HepG2 (cell line): ENCODE results near the gene ELOVL6. TPM values are rescaled to one million over a fixed set of nuclear protein-coding genes. Genes with fewer than 3 reads are reported as not detected.

Source experiments
- CBX1 ChIP-seq: IDR thresholded peaks from one replicate; pipeline ENCODE4 v1.6.1; 2016; ENCODE audit warnings: antibody characterized with exemption, low read depth
- DR1 ChIP-seq: sonication (generic); formaldehyde crosslinking; IDR thresholded peaks from 2 replicates; pipeline ENCODE4 v1.8.0; 2021; ENCODE audit warnings: mild to moderate bottlenecking, missing genetic modification reagents, inconsistent platforms
- FOXO1 ChIP-seq: sonication (generic); formaldehyde crosslinking; IDR thresholded peaks from 2 replicates; pipeline ENCODE4 v1.4.0; 2020; ENCODE audit warnings: missing genetic modification reagents
- MIER2 ChIP-seq: IDR thresholded peaks from 2 replicates; pipeline ENCODE4 v1.6.1; 2016; ENCODE audit warnings: missing biosample characterization, missing genetic modification reagents
- MIXL1 ChIP-seq: IDR thresholded peaks from 2 replicates; pipeline ENCODE4 v1.6.1; 2016
- ONECUT2 ChIP-seq: sonication (generic); formaldehyde crosslinking; IDR thresholded peaks from 2 replicates; pipeline ENCODE4 v1.4.0; 2020; ENCODE audit warnings: missing genetic modification reagents
- PAWR ChIP-seq: sonication (generic); formaldehyde crosslinking; IDR thresholded peaks from 2 replicates; pipeline ENCODE4 v1.4.0; 2020; ENCODE audit warnings: missing genetic modification reagents, mild to moderate bottlenecking, borderline replicate concordance
- PAXIP1 ChIP-seq: sonication (generic); formaldehyde crosslinking; conservative IDR thresholded peaks from 2 replicates; pipeline ENCODE4 v1.4.0; 2020; ENCODE audit warnings: mild to moderate bottlenecking, missing genetic modification reagents, moderate library complexity
- RORA ChIP-seq: sonication (generic); formaldehyde crosslinking; IDR thresholded peaks from 2 replicates; pipeline ENCODE4 v1.5.0; 2020; ENCODE audit warnings: mild to moderate bottlenecking, missing genetic modification reagents, moderate library complexity
- SAFB2 ChIP-seq: sonication (generic); formaldehyde crosslinking; IDR thresholded peaks from 2 replicates; pipeline ENCODE4 v1.5.1; 2020; ENCODE audit warnings: missing genetic modification reagents, low read depth, mild to moderate bottlenecking, borderline replicate concordance
- SOX13 ChIP-seq, 3 experiments: fragments of 450-650 bp in 1 of 3; sonication (generic) in 1 of 3; formaldehyde crosslinking in 1 of 3; IDR thresholded peaks in 2 of 3; conservative IDR thresholded peaks in 1 of 3; 2 replicates each; pipeline versions ENCODE4 v1.5.0 to v1.6.1; 2016 to 2020; ENCODE audit warnings: antibody characterized with exemption in 1 of 3, mild to moderate bottlenecking in 1 of 3, missing compliant biosample characterization in 1 of 3, missing genetic modification reagents in 1 of 3, moderate library complexity in 1 of 3
- TBL1XR1 ChIP-seq: fragments of 150-350 bp; IDR thresholded peaks from 2 replicates; pipeline ENCODE4 v1.6.1; 2014; ENCODE audit warnings: borderline replicate concordance, low read length; ENCODE audit not compliant: partially characterized antibody
- WIZ ChIP-seq: sonication (generic); formaldehyde crosslinking; IDR thresholded peaks from 2 replicates; pipeline ENCODE4 v1.5.1; 2020; ENCODE audit warnings: mild to moderate bottlenecking, missing genetic modification reagents
- ZBTB1 ChIP-seq: sonication (generic); formaldehyde crosslinking; IDR thresholded peaks from 2 replicates; pipeline ENCODE4 v1.4.0; 2020; ENCODE audit warnings: missing genetic modification reagents, borderline replicate concordance
- ZBTB7A ChIP-seq: sonication (generic); formaldehyde crosslinking; IDR thresholded peaks from 2 replicates; pipeline ENCODE4 v1.8.0; 2022; ENCODE audit warnings: mild to moderate bottlenecking, missing genetic modification reagents
- ZFY ChIP-seq: sonication (generic); formaldehyde crosslinking; IDR thresholded peaks from 2 replicates; pipeline ENCODE4 v1.4.0; 2020; ENCODE audit warnings: missing genetic modification reagents
- ZNF10 ChIP-seq: sonication (generic); formaldehyde crosslinking; IDR thresholded peaks from 2 replicates; pipeline ENCODE4 v1.4.0; 2020; ENCODE audit warnings: mild to moderate bottlenecking, low read depth, missing genetic modification reagents, borderline replicate concordance
- ZNF225 ChIP-seq: sonication (generic); formaldehyde crosslinking; IDR thresholded peaks from 2 replicates; pipeline ENCODE4 v1.4.0; 2020; ENCODE audit warnings: mild to moderate bottlenecking, missing genetic modification reagents
- ZNF543 ChIP-seq: sonication (generic); formaldehyde crosslinking; IDR thresholded peaks from 2 replicates; pipeline ENCODE4 v1.4.0; 2020; ENCODE audit warnings: mild to moderate bottlenecking, missing genetic modification reagents
- ZNF703 ChIP-seq: sonication (generic); formaldehyde crosslinking; IDR thresholded peaks from 2 replicates; pipeline ENCODE4 v1.5.1; 2020; ENCODE audit warnings: missing genetic modification reagents, mild to moderate bottlenecking, moderate library complexity, borderline replicate concordance
- ZNF724P ChIP-seq: sonication (generic); formaldehyde crosslinking; IDR thresholded peaks from 2 replicates; pipeline ENCODE4 v1.8.0; 2022; ENCODE audit warnings: missing genetic modification reagents, borderline replicate concordance
- polyA plus RNA-seq, 8 experiments: library from polyadenylated mRNA; depleted of rRNA in 3 of 8; stranded (reverse) in 7 of 8; unstranded in 1 of 8; fragments of >200 nt; fragmentation: Illumina TruSeq in 4 of 8; extraction: Trizol in 4 of 8; gene quantifications; 2 replicates each; pipeline versions ENCODE4 v1.2.1 to v1.2.3, GENCODE V29; 2011 to 2016; ENCODE audit warnings: low read depth in 4 of 8, missing spikeins in 1 of 8, mixed read lengths in 1 of 8; ENCODE audit not compliant: insufficient read depth in 1 of 8
- total RNA-seq, 5 experiments: library from RNA; depleted of rRNA; stranded (reverse); fragments of >200 nt; fragmentation: Illumina TruSeq; extraction: Trizol; gene quantifications; 2 replicates each; pipeline ENCODE4 v1.2.3, GENCODE V29; 2016; ENCODE audit warnings: low read depth in 1 of 5
- TF ChIP-seq, protein P1 (sequence below): sonication (generic); formaldehyde crosslinking; IDR thresholded peaks from 2 replicates; pipeline ENCODE4 v1.8.0; 2022; ENCODE audit warnings: missing genetic modification reagents, mild to moderate bottlenecking, borderline replicate concordance
- TF ChIP-seq, protein P2 (sequence below): sonication (generic); formaldehyde crosslinking; IDR thresholded peaks from 2 replicates; pipeline ENCODE4 v1.4.0; 2020; ENCODE audit warnings: missing genetic modification reagents

Gene ELOVL6
- total and polyA plus RNA-seq, 2 of the 13 experiments (the other 11 are each of a cell fraction or from before 2014, with no cell fraction given), result 14.1 to 23.2 TPM

GRCh38 chr4:110198435-110199416, at the start of gene ELOVL6 (continued):
- TF ChIP-seq, protein P1, sequence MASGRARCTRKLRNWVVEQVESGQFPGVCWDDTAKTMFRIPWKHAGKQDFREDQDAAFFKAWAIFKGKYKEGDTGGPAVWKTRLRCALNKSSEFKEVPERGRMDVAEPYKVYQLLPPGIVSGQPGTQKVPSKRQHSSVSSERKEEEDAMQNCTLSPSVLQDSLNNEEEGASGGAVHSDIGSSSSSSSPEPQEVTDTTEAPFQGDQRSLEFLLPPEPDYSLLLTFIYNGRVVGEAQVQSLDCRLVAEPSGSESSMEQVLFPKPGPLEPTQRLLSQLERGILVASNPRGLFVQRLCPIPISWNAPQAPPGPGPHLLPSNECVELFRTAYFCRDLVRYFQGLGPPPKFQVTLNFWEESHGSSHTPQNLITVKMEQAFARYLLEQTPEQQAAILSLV (CRISPR knock-in tag), result peak; percentile 65; the same call in 1 of the 2 replicates
- TF ChIP-seq ZFY (CRISPR knock-in tag), result no peak; the same call in 1 of the 2 replicates
- TF ChIP-seq ZNF543 (CRISPR knock-in tag), result 0 out of 2 replicates have a peak, but pooled peaks have one; percentile 56
- TF ChIP-seq RORA (CRISPR knock-in tag), result no peak
- no peak for TF ChIP-seq ZNF703
- TF ChIP-seq ZNF10 (CRISPR knock-in tag), result no peak
- no peak for TF ChIP-seq SAFB2
- TF ChIP-seq SOX13 (IDR thresholded peaks at IDR 0.05), result no peak
- TF ChIP-seq SOX13 (CRISPR knock-in tag; conservative IDR thresholded peaks at IDR 0.05 in 1 of 2, IDR thresholded peaks at IDR 0.05 in 1 of 2), result peak in 1 of 2 experiments; percentile 73; a peak in 2 of 4 replicates
- TF ChIP-seq ZNF724P (CRISPR knock-in tag), result no peak; the same call in 1 of the 2 replicates
- TF ChIP-seq WIZ (CRISPR knock-in tag), result 0 out of 2 replicates have a peak, but pooled peaks have one; percentile 35
- TF ChIP-seq, protein P2, sequence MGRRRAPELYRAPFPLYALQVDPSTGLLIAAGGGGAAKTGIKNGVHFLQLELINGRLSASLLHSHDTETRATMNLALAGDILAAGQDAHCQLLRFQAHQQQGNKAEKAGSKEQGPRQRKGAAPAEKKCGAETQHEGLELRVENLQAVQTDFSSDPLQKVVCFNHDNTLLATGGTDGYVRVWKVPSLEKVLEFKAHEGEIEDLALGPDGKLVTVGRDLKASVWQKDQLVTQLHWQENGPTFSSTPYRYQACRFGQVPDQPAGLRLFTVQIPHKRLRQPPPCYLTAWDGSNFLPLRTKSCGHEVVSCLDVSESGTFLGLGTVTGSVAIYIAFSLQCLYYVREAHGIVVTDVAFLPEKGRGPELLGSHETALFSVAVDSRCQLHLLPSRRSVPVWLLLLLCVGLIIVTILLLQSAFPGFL (CRISPR knock-in tag), result no peak
- 0 out of 2 replicates have a peak, but pooled peaks have one; percentile 27 for TF ChIP-seq ZBTB7A (CRISPR knock-in tag)
- TF ChIP-seq MIXL1 (CRISPR knock-in tag), result peak; percentile 58; the same call in 1 of the 2 replicates
- TF ChIP-seq FOXO1 (CRISPR knock-in tag), result peak; percentile 94
- TF ChIP-seq ONECUT2, result no peak
- TF ChIP-seq PAWR (CRISPR knock-in tag), result no peak
- no peak for TF ChIP-seq ZNF225
- TF ChIP-seq MIER2 (CRISPR knock-in tag), result peak; percentile 73; the same call in 1 of the 2 replicates
- TF ChIP-seq CBX1, result no peak
- peak; percentile 56; the same call in 1 of the 2 replicates for TF ChIP-seq DR1 (CRISPR knock-in tag)
- peak; percentile 84 for TF ChIP-seq PAXIP1 (CRISPR knock-in tag)
- no peak for TF ChIP-seq ZBTB1 (CRISPR knock-in tag)
- no peak for TF ChIP-seq TBL1XR1
